Fibroblast of lung (primary cell): ENCODE results near the gene NR1H4. TPM values are rescaled to one million over a fixed set of nuclear protein-coding genes. Genes with fewer than 3 reads are reported as not detected.

Experiments
- DNase-seq, 2 donors: peaks; one replicate each; pipeline versions ENCODE4 v3.0.0 to v3.0.0-alpha.2; 2010; ENCODE audit warnings: low read depth in 2 of 2
- H2AFZ ChIP-seq: 2 replicates; pipeline ENCODE4 v1.5.1; 2012; ENCODE audit warnings: low read length, control low read depth, inconsistent platforms
- H3K27ac ChIP-seq: 2 replicates; pipeline ENCODE4 v1.5.1; 2011; ENCODE audit warnings: low read length, control low read depth; ENCODE audit not compliant: insufficient read depth
- H3K27me3 ChIP-seq: 2 replicates; pipeline ENCODE4 v1.5.1; 2011; ENCODE audit warnings: mild to moderate bottlenecking, low read length; ENCODE audit not compliant: control insufficient read depth, insufficient read depth
- H3K36me3 ChIP-seq: 2 replicates; pipeline ENCODE4 v1.5.1; 2011; ENCODE audit warnings: low read length; ENCODE audit not compliant: control insufficient read depth, insufficient read depth
- H3K4me1 ChIP-seq: 2 replicates; pipeline ENCODE4 v1.5.1; 2011; ENCODE audit warnings: low read length; ENCODE audit not compliant: control insufficient read depth, insufficient read depth; ENCODE audit errors: extremely low read depth
- H3K4me2 ChIP-seq: 2 replicates; pipeline ENCODE4 v1.5.1; 2011; ENCODE audit warnings: low read length, control low read depth; ENCODE audit not compliant: insufficient read depth; ENCODE audit errors: extremely low read depth
- H3K4me3 ChIP-seq, 4 experiments: fragments of 200-600 bp in 1 of 4; sonication (generic) in 1 of 4; replicated peaks in 1 of 4; 2 replicates each; pipeline ENCODE4 v1.5.1; 2011 to 2016; ENCODE audit warnings: low read length in 4 of 4, low read depth in 3 of 4, mild to moderate bottlenecking in 3 of 4, control low read depth in 2 of 4, inconsistent platforms in 1 of 4, mixed read lengths in 1 of 4; ENCODE audit not compliant: insufficient read depth in 1 of 4; ENCODE audit errors: control extremely low read depth in 1 of 4
- H3K79me2 ChIP-seq: 2 replicates; pipeline ENCODE4 v1.5.1; 2012; ENCODE audit warnings: mild to moderate bottlenecking, low read length, inconsistent platforms; ENCODE audit not compliant: control insufficient read depth, insufficient read depth
- H3K9ac ChIP-seq: 2 replicates; pipeline ENCODE4 v1.5.1; 2011; ENCODE audit warnings: mild to moderate bottlenecking, low read length, control low read depth; ENCODE audit not compliant: insufficient read depth
- H3K9me3 ChIP-seq: 2 replicates; pipeline ENCODE4 v1.5.1; 2012; ENCODE audit warnings: low read depth, low read length; ENCODE audit not compliant: control insufficient read depth, insufficient read depth
- H4K20me1 ChIP-seq: 2 replicates; pipeline ENCODE4 v1.5.1; 2011; ENCODE audit warnings: low read length; ENCODE audit not compliant: control insufficient read depth, insufficient read depth; ENCODE audit errors: extremely low read depth
- EZH2 ChIP-seq: IDR thresholded peaks from 2 replicates; pipeline ENCODE4 v1.5.1; 2012; ENCODE audit warnings: low read length, control low read depth, mild to moderate bottlenecking; ENCODE audit errors: missing control alignments
- polyA plus RNA-seq, 2 donors: library from polyadenylated mRNA; depleted of rRNA in 1 of 2; stranded (reverse) in 1 of 2; unstranded in 1 of 2; fragments of >200 nt; gene quantifications; 2 replicates each; pipeline ENCODE4 v1.2.1, GENCODE V29; 2011 to 2012; ENCODE audit warnings: missing spikeins in 1 of 2
- total RNA-seq: library from RNA; depleted of rRNA; stranded (reverse); fragments of >200 nt; gene quantifications from 2 replicates; pipeline ENCODE4 v1.2.1, GENCODE V29; 2014
- TF ChIP-seq, protein P1 (sequence below), 2 donors: IDR thresholded peaks in 1 of 2; conservative IDR thresholded peaks in 1 of 2; 1 replicate in 1 of 2; 2 replicates in 1 of 2; pipeline ENCODE4 v1.5.1; 2011 to 2012; ENCODE audit warnings: low read length in 2 of 2, control low read depth in 1 of 2, inconsistent platforms in 1 of 2, low read depth in 1 of 2, mild to moderate bottlenecking in 1 of 2

The NR1H4 gene
- total and polyA plus RNA-seq, 2 donors (not counting 1 experiment from before 2014, with no cell fraction given): not detected

DNA sequence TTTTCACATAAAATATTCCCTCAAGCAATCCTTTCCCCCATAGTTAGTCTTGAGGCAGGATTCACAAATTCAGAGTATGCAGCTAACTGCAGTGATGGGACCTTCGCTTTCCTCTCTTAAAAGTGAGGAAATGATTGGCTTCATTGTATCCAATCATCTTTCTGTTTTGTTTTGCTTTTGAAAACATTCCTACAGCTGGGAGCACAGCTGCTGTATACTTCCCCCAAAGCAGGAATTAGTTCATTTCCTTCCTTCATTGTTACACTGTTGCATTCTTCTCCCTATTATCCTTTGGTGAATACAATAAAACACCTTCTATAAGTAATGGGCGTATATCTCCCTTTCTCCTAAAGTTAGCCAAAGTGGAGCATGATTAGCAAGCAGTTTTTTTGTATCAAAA lies 90.4 kb downstream of the NR1H4 start:
- no peak overlapping the region for H3K9ac ChIP-seq

GRCh38 chr12:100564905-100565467 lies 91.3 kb downstream of the NR1H4 start:
- H3K36me3 ChIP-seq: no peaks in the 10 kb centered on the region
- H3K27ac ChIP-seq: no peak overlapping the region
- TF ChIP-seq, protein P1, sequence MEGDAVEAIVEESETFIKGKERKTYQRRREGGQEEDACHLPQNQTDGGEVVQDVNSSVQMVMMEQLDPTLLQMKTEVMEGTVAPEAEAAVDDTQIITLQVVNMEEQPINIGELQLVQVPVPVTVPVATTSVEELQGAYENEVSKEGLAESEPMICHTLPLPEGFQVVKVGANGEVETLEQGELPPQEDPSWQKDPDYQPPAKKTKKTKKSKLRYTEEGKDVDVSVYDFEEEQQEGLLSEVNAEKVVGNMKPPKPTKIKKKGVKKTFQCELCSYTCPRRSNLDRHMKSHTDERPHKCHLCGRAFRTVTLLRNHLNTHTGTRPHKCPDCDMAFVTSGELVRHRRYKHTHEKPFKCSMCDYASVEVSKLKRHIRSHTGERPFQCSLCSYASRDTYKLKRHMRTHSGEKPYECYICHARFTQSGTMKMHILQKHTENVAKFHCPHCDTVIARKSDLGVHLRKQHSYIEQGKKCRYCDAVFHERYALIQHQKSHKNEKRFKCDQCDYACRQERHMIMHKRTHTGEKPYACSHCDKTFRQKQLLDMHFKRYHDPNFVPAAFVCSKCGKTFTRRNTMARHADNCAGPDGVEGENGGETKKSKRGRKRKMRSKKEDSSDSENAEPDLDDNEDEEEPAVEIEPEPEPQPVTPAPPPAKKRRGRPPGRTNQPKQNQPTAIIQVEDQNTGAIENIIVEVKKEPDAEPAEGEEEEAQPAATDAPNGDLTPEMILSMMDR (conservative IDR thresholded peaks at IDR 0.05 in 1 of 2, IDR thresholded peaks at IDR 0.05 in 1 of 2; ENCODE audit: low read depth in 1 of 2, low read length in 2 of 2): no peak
- TF ChIP-seq EZH2: no peak
- H3K9ac ChIP-seq: no peak overlapping the region
- H3K79me2 ChIP-seq: no peaks in the 10 kb centered on the region
- no peak overlapping the region for H2AFZ ChIP-seq
- H3K9me3 ChIP-seq: no peaks in the 10 kb centered on the region
- H3K27me3 ChIP-seq: no peaks in the 10 kb centered on the region
- H3K4me2 ChIP-seq: no peak overlapping the region
- no peaks in the 10 kb centered on the region for H3K4me1 ChIP-seq
- no peaks in the 10 kb centered on the region for H4K20me1 ChIP-seq
- H3K4me3 ChIP-seq: no peak overlapping the region
- DNase-seq: no peak

More for the DNA sequence above, 90.4 kb downstream of the NR1H4 start:
- no peak overlapping the region for H3K4me2 ChIP-seq
- H4K20me1 ChIP-seq: no peaks in the 10 kb centered on the region
- H2AFZ ChIP-seq: no peak overlapping the region
- H3K79me2 ChIP-seq: no peaks in the 10 kb centered on the region
- no peaks in the 10 kb centered on the region for H3K9me3 ChIP-seq
- TF ChIP-seq, protein P1 (conservative IDR thresholded peaks at IDR 0.05 in 1 of 2, IDR thresholded peaks at IDR 0.05 in 1 of 2; ENCODE audit: low read depth in 1 of 2, low read length in 2 of 2): no peak
- TF ChIP-seq EZH2: no peak
- H3K27me3 ChIP-seq: no peaks in the 10 kb centered on the region
- DNase-seq: no peak
- no peaks in the 10 kb centered on the region for H3K4me1 ChIP-seq
- no peaks in the 10 kb centered on the region for H3K36me3 ChIP-seq
- no peak overlapping the region for H3K27ac ChIP-seq
- H3K4me3 ChIP-seq: no peak overlapping the region

GRCh38 chr12:100565987-100566545 lies 92.4 kb downstream of the NR1H4 start:
- Histone ChIP-seq H3K9me3 (no peaks in the 10 kb centered on the region), H3K79me2 (no peaks in the 10 kb centered on the region), H3K4me1 (no peaks in the 10 kb centered on the region), H3K27me3 (no peaks in the 10 kb centered on the region), H4K20me1 (no peaks in the 10 kb centered on the region), H3K4me2 (no peak overlapping the region), H3K4me3 (no peak overlapping the region), H3K27ac (no peak overlapping the region), H3K36me3 (no peaks in the 10 kb centered on the region), H2AFZ (no peak overlapping the region), H3K9ac (no peak overlapping the region)
- no peak for DNase-seq
- TF ChIP-seq EZH2: no peak
- TF ChIP-seq, protein P1 (conservative IDR thresholded peaks at IDR 0.05 in 1 of 2, IDR thresholded peaks at IDR 0.05 in 1 of 2; ENCODE audit: low read depth in 1 of 2, low read length in 2 of 2): no peak
